ENCODE measurements around the gene DLG2.

DNA sequence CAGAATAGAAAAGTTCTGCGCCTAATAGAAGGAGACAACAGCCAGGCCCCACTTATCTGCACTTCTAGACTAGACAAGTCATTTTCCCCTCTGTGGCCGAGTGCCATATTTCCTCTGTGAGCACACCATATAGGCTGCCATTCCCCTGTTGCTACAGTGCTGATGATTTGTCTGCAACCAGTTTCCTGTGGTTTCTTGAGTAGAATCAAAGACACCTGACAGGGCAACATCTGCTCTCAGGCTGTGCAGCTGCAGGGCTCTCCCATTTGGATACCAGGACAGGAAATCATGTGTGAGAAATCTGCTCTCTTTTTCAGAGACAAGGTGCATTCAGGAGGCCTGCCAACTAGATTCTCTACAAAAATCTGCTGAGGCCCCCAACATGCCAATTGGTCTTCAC lies 879.3 kb downstream of the DLG2 start:
- TF ChIP-seq CTCF (IDR thresholded peaks at IDR 0.05) (no peak), EP300 (IDR thresholded peaks at IDR 0.05) (no peak), POLR2A (IDR thresholded peaks at IDR 0.05) (no peak)

Measured in sigmoid colon (tissue), 4 donors.